GM23338 (cell line): ENCODE measurements around the gene TMEM219. TPM values are rescaled to one million over a fixed set of nuclear protein-coding genes. Genes with fewer than 3 reads are reported as not detected.

Source experiments
- ATAC-seq: fragments of 200-7000 bp; cut with Tn5 transposase; 3 replicates; pipeline ENCODE4 v1.9.1; 2020
- DNase-seq: peaks from one replicate; pipeline ENCODE4 v3.0.0-alpha.2; 2015; ENCODE audit warnings: low spot score
- H2AFZ ChIP-seq: fragments of 200-600 bp; sonication (generic); 2 replicates; pipeline ENCODE4 v1.8.0; 2016; ENCODE audit warnings: antibody characterized with exemption, mild to moderate bottlenecking, moderate library complexity
- H3F3A ChIP-seq: fragments of 200-600 bp; sonication (generic); replicated peaks from 2 replicates; pipeline ENCODE4 v1.8.0; 2017; ENCODE audit warnings: antibody characterized with exemption, mixed run types, low read depth
- H3K27ac ChIP-seq: fragments of 200-600 bp; sonication (generic); 2 replicates; pipeline ENCODE4 v1.6.1; 2016; ENCODE audit warnings: low read depth
- H3K27me3 ChIP-seq: fragments of 200-600 bp; sonication (generic); 2 replicates; pipeline ENCODE4 v1.8.0; 2016; ENCODE audit warnings: mild to moderate bottlenecking, mixed run types, moderate library complexity; ENCODE audit not compliant: insufficient read depth
- H3K36me3 ChIP-seq: fragments of 200-600 bp; sonication (generic); 2 replicates; pipeline ENCODE4 v1.8.0; 2016; ENCODE audit warnings: mild to moderate bottlenecking; ENCODE audit not compliant: insufficient read depth
- H3K4me1 ChIP-seq: fragments of 200-600 bp; sonication (generic); 2 replicates; pipeline ENCODE4 v1.8.0; 2016; ENCODE audit warnings: mild to moderate bottlenecking, moderate library complexity; ENCODE audit not compliant: insufficient read depth
- H3K4me2 ChIP-seq: fragments of 200-600 bp; sonication (generic); 2 replicates; pipeline ENCODE4 v1.7.1; 2017; ENCODE audit warnings: mixed run types
- H3K4me3 ChIP-seq: fragments of 200-600 bp; sonication (generic); 2 replicates; pipeline ENCODE4 v1.6.1; 2016; ENCODE audit warnings: mixed run types
- H3K79me2 ChIP-seq: fragments of 200-600 bp; sonication (generic); replicated peaks from 2 replicates; pipeline ENCODE4 v1.8.0; 2017; ENCODE audit warnings: mild to moderate bottlenecking; ENCODE audit not compliant: insufficient read depth
- H3K9me2 ChIP-seq: fragments of 200-600 bp; sonication (generic); 2 replicates; pipeline ENCODE4 v1.8.0; 2017; ENCODE audit not compliant: insufficient read depth
- H4K20me1 ChIP-seq: fragments of 200-600 bp; sonication (generic); replicated peaks from 2 replicates; pipeline ENCODE4 v1.8.0; 2017; ENCODE audit warnings: mild to moderate bottlenecking; ENCODE audit not compliant: insufficient read depth
- H3K27ac Mint-ChIP-seq: 2 replicates; pipeline ENCODE4 v1.8.0; 2020; ENCODE audit warnings: inconsistent platforms, mild to moderate bottlenecking, moderate library complexity, mixed read lengths
- H3K27me3 Mint-ChIP-seq: 3 replicates; pipeline ENCODE4 v1.8.0; 2022; ENCODE audit warnings: low read depth, mild to moderate bottlenecking, moderate library complexity, mixed read lengths, inconsistent platforms; ENCODE audit not compliant: insufficient read depth, poor library complexity
- H3K36me3 Mint-ChIP-seq: 3 replicates; pipeline ENCODE4 v1.8.0; 2021; ENCODE audit warnings: low read depth, mild to moderate bottlenecking, inconsistent platforms, moderate library complexity, mixed read lengths
- H3K4me1 Mint-ChIP-seq: 3 replicates; pipeline ENCODE4 v1.8.0; 2020; ENCODE audit warnings: mild to moderate bottlenecking, inconsistent platforms, mixed read lengths
- H3K4me3 Mint-ChIP-seq: 3 replicates; pipeline ENCODE4 v1.8.0; 2021; ENCODE audit warnings: moderate library complexity, mild to moderate bottlenecking, inconsistent platforms, mixed read lengths
- H3K9me3 Mint-ChIP-seq: 3 replicates; pipeline ENCODE4 v1.8.0; 2020; ENCODE audit warnings: moderate library complexity, mild to moderate bottlenecking, inconsistent platforms, mixed read lengths
- CREB1 ChIP-seq: fragments of 250-450 bp; sonication (Bioruptor Pico); IDR thresholded peaks from 2 replicates; pipeline ENCODE4 v1.5.0; 2020; ENCODE audit warnings: low read depth, mild to moderate bottlenecking, moderate library complexity
- ETS1 ChIP-seq: IDR thresholded peaks from 2 replicates; pipeline ENCODE4 v1.6.1; 2016; ENCODE audit warnings: antibody characterized with exemption
- EZH2 ChIP-seq: fragments of 200-600 bp; sonication (generic); IDR thresholded peaks from one replicate; pipeline ENCODE4 v1.8.0; 2017; ENCODE audit warnings: antibody characterized with exemption, mild to moderate bottlenecking, low read depth; ENCODE audit not compliant: unreplicated experiment
- EZH2phosphoT487 ChIP-seq: fragments of 200-600 bp; sonication (generic); IDR thresholded peaks from one replicate; pipeline ENCODE4 v1.8.1; 2018; ENCODE audit warnings: antibody characterized with exemption; ENCODE audit not compliant: unreplicated experiment
- JUNB ChIP-seq: IDR thresholded peaks from one replicate; pipeline ENCODE4 v1.6.1; 2016; ENCODE audit warnings: antibody characterized with exemption; ENCODE audit not compliant: unreplicated experiment
- NANOG ChIP-seq: IDR thresholded peaks from 2 replicates; pipeline ENCODE4 v1.6.1; 2016; ENCODE audit warnings: antibody characterized with exemption, borderline replicate concordance
- POLR2AphosphoS5 ChIP-seq: IDR thresholded peaks from 2 replicates; pipeline ENCODE4 v1.6.1; 2016; ENCODE audit warnings: antibody characterized with exemption, low read depth
- REST ChIP-seq: IDR thresholded peaks from one replicate; pipeline ENCODE4 v1.6.1; 2018; ENCODE audit warnings: antibody characterized with exemption; ENCODE audit not compliant: unreplicated experiment
- STAT1 ChIP-seq: IDR thresholded peaks from one replicate; pipeline ENCODE4 v1.6.1; 2016; ENCODE audit warnings: antibody characterized with exemption; ENCODE audit not compliant: unreplicated experiment
- ZNF114 ChIP-seq: fragments of 250-450 bp; sonication (Bioruptor Pico); IDR thresholded peaks from 2 replicates; pipeline ENCODE4 v1.5.0; 2020; ENCODE audit warnings: mild to moderate bottlenecking, moderate library complexity
- ZNF331 ChIP-seq: fragments of 250-450 bp; sonication (Bioruptor Pico); IDR thresholded peaks from 2 replicates; pipeline ENCODE4 v1.5.0; 2020; ENCODE audit warnings: low read depth, mild to moderate bottlenecking, moderate library complexity
- ZNF462 ChIP-seq: fragments of 250-450 bp; sonication (Bioruptor Pico); IDR thresholded peaks from 2 replicates; pipeline ENCODE4 v1.5.0; 2020; ENCODE audit warnings: mild to moderate bottlenecking, moderate library complexity
- polyA plus RNA-seq: library from polyadenylated mRNA; unstranded; fragments of >200 nt; fragmentation: Nextera tagmentation; extraction: Ambion mirVana; gene quantifications from 2 replicates; pipeline ENCODE4 v1.2.1, GENCODE V29; 2016
- total RNA-seq: library from RNA; depleted of rRNA; stranded (reverse); fragments of >200 nt; shearing (Covaris generic); gene quantifications from 2 replicates; pipeline ENCODE4 v1.2.3, GENCODE V29; 2014
- TF ChIP-seq, protein P1 (sequence below), 2 experiments: fragments of 200-600 bp in 1 of 2; sonication (generic) in 1 of 2; conservative IDR thresholded peaks; 2 replicates each; pipeline versions ENCODE4 v1.5.1 to v1.6.1; 2016 to 2017; ENCODE audit warnings: antibody characterized with exemption in 2 of 2, low read depth in 2 of 2, mild to moderate bottlenecking in 2 of 2, moderate library complexity in 1 of 2

The TMEM219 gene
- total and polyA plus RNA-seq, 2 experiments from 2014 or later, result 50.0 to 82.3 TPM

GRCh38 chr16:30018731-30019158 is 56.9 kb downstream of the TMEM219 start:
- 0 out of 2 replicates have a peak, but pooled peaks cover 4% of the 10 kb centered on the region for H3F3A ChIP-seq
- TF ChIP-seq EZH2, result no peak
- no peak for TF ChIP-seq ZNF462 (CRISPR knock-in tag)
- no peak for TF ChIP-seq ZNF114
- TF ChIP-seq EZH2phosphoT487, result no peak
- TF ChIP-seq ZNF331 (CRISPR knock-in tag), result no peak
- TF ChIP-seq, protein P1, sequence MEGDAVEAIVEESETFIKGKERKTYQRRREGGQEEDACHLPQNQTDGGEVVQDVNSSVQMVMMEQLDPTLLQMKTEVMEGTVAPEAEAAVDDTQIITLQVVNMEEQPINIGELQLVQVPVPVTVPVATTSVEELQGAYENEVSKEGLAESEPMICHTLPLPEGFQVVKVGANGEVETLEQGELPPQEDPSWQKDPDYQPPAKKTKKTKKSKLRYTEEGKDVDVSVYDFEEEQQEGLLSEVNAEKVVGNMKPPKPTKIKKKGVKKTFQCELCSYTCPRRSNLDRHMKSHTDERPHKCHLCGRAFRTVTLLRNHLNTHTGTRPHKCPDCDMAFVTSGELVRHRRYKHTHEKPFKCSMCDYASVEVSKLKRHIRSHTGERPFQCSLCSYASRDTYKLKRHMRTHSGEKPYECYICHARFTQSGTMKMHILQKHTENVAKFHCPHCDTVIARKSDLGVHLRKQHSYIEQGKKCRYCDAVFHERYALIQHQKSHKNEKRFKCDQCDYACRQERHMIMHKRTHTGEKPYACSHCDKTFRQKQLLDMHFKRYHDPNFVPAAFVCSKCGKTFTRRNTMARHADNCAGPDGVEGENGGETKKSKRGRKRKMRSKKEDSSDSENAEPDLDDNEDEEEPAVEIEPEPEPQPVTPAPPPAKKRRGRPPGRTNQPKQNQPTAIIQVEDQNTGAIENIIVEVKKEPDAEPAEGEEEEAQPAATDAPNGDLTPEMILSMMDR (conservative IDR thresholded peaks at IDR 0.05; ENCODE audit: low read depth in 2 of 2), result no peak
- no peak for TF ChIP-seq REST
- no peak for TF ChIP-seq NANOG
- no peak for TF ChIP-seq STAT1
- TF ChIP-seq CREB1 (CRISPR knock-in tag), result no peak
- TF ChIP-seq ETS1, result no peak
- no peak for TF ChIP-seq POLR2AphosphoS5
- no peak for TF ChIP-seq JUNB
- H3K9me2 ChIP-seq, result no peaks in the 10 kb centered on the region
- no peak overlapping the region for H2AFZ ChIP-seq
- no peaks in the 10 kb centered on the region for H3K79me2 ChIP-seq
- H3K36me3 Mint-ChIP-seq, result peaks cover 4% of the 10 kb centered on the region
- H3K27me3 Mint-ChIP-seq, result peaks cover 12% of the 10 kb centered on the region
- DNase-seq, result no peak
- no peak overlapping the region for H3K4me3 ChIP-seq
- no peaks in the 10 kb centered on the region; the same call in 2 of the 3 replicates for H3K9me3 Mint-ChIP-seq
- no peaks in the 10 kb centered on the region for H3K36me3 ChIP-seq
- H3K4me1 Mint-ChIP-seq, result no peaks in the 10 kb centered on the region; the same call in 2 of the 3 replicates
- no peaks in the 10 kb centered on the region for H3K4me1 ChIP-seq
- H3K27ac Mint-ChIP-seq, result no peak overlapping the region
- H3K27ac ChIP-seq, result no peak overlapping the region
- H3K27me3 ChIP-seq, result no peaks in the 10 kb centered on the region
- no peak for ATAC-seq
- H3K4me2 ChIP-seq, result no peak overlapping the region
- H3K4me3 Mint-ChIP-seq, result no peak overlapping the region; the same call in 2 of the 3 replicates
- H4K20me1 ChIP-seq, result no peaks in the 10 kb centered on the region
